PFSK-1 (cell line): Measurements from ENCODE around the gene PHACTR2.

Experiments used
- FOXP2 ChIP-seq: optimal IDR thresholded peaks from 2 replicates; pipeline ENCODE3; 2011; ENCODE audit warnings: borderline replicate concordance, control low read depth, inconsistent platforms; ENCODE audit not compliant: insufficient read depth; ENCODE audit errors: extremely low read length, extremely low read depth
- POLR2AphosphoS5 ChIP-seq: IDR thresholded peaks from 2 replicates; pipeline ENCODE4 v1.6.1; 2012; ENCODE audit warnings: low read depth, mild to moderate bottlenecking, control low read depth, low read length, moderate library complexity
- SIN3A ChIP-seq: IDR thresholded peaks from 2 replicates; pipeline ENCODE4 v1.6.1; 2012; ENCODE audit warnings: mild to moderate bottlenecking, low read length, moderate library complexity, borderline replicate concordance; ENCODE audit not compliant: insufficient read depth
- TAF1 ChIP-seq: IDR thresholded peaks from 2 replicates; pipeline ENCODE4 v1.6.1; 2012; ENCODE audit warnings: low read length, control low read depth, borderline replicate concordance; ENCODE audit not compliant: insufficient read depth
- TF ChIP-seq, protein P1 (sequence below), 2 experiments: IDR thresholded peaks; 2 replicates each; pipeline versions ENCODE4 v1.6.1 to v1.8.0; 2011 to 2012; ENCODE audit warnings: low read depth in 2 of 2, low read length in 2 of 2, control low read depth in 1 of 2, inconsistent platforms in 1 of 2, mild to moderate bottlenecking in 1 of 2, moderate library complexity in 1 of 2; ENCODE audit not compliant: insufficient read depth in 1 of 2

PHACTR2 gene

GRCh38 chr6:143864234-143864633 is 186.5 kb downstream of the PHACTR2 start, which contains the start of gene ZC2HC1B:
Gene ZC2HC1B, plus strand, starts transcription at chr6:143864474. Its CDS starts 66 bp downstream, at chr6:143864540.
- TF ChIP-seq SIN3A, result no peak
- no peak for TF ChIP-seq POLR2AphosphoS5
- TF ChIP-seq, protein P1, sequence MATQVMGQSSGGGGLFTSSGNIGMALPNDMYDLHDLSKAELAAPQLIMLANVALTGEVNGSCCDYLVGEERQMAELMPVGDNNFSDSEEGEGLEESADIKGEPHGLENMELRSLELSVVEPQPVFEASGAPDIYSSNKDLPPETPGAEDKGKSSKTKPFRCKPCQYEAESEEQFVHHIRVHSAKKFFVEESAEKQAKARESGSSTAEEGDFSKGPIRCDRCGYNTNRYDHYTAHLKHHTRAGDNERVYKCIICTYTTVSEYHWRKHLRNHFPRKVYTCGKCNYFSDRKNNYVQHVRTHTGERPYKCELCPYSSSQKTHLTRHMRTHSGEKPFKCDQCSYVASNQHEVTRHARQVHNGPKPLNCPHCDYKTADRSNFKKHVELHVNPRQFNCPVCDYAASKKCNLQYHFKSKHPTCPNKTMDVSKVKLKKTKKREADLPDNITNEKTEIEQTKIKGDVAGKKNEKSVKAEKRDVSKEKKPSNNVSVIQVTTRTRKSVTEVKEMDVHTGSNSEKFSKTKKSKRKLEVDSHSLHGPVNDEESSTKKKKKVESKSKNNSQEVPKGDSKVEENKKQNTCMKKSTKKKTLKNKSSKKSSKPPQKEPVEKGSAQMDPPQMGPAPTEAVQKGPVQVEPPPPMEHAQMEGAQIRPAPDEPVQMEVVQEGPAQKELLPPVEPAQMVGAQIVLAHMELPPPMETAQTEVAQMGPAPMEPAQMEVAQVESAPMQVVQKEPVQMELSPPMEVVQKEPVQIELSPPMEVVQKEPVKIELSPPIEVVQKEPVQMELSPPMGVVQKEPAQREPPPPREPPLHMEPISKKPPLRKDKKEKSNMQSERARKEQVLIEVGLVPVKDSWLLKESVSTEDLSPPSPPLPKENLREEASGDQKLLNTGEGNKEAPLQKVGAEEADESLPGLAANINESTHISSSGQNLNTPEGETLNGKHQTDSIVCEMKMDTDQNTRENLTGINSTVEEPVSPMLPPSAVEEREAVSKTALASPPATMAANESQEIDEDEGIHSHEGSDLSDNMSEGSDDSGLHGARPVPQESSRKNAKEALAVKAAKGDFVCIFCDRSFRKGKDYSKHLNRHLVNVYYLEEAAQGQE (IDR thresholded peaks at IDR 0.05; ENCODE audit: insufficient read depth in 1 of 2, low read depth in 2 of 2, low read length in 2 of 2), result no peak
- no peak for TF ChIP-seq TAF1
- TF ChIP-seq FOXP2, result no peak

DNA sequence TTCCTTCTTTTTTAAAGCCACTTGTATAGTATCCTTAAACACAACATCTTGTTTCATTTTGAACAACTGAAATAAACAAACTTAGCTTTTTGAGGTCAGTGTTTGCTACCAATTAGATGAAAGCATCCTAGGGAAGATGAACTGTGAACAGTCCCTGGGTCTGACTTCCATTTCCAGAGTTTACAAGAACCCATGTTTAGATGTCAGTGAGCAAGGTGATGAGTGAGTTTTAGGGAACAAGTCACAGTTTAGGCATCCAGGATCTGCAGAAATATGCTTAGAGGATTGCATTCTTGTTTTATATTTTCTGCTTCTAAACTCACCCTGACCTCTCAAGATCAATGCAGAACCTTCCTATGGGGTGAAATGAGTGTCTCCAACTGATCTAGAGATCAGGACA is 189.5 kb downstream of the PHACTR2 start:
- TF ChIP-seq FOXP2, result no peak
- no peak for TF ChIP-seq SIN3A
- no peak for TF ChIP-seq TAF1
- no peak for TF ChIP-seq POLR2AphosphoS5
- TF ChIP-seq, protein P1 (IDR thresholded peaks at IDR 0.05; ENCODE audit: insufficient read depth in 1 of 2, low read depth in 2 of 2, low read length in 2 of 2), result no peak

DNA sequence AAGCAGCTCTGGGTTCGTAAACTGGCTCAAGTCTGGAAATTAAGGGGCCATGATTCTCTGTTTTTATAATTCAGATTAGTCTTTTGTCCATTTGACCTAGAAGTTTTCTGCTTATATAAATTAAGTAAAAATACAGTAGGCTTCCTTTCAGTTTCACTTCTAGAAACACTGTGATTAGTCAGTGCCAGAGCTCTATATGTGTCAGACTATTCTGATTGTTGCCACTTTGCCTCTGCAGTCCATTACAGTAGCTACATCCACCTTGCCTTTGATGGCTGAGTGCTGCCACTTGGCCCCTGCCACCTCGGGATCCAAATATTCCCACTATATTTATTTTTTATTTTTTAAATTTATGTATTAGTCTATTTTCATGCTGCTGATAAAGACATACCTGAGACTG is 194.4 kb downstream of the PHACTR2 start:
- TF ChIP-seq POLR2AphosphoS5 (no peak), SIN3A (no peak), FOXP2 (no peak), TAF1 (no peak)
- TF ChIP-seq, protein P1 (IDR thresholded peaks at IDR 0.05; ENCODE audit: insufficient read depth in 1 of 2, low read depth in 2 of 2, low read length in 2 of 2), result no peak

GRCh38 chr6:143877584-143878271 is 200.0 kb downstream of the PHACTR2 start:
- TF ChIP-seq TAF1, result no peak
- no peak for TF ChIP-seq SIN3A

DNA sequence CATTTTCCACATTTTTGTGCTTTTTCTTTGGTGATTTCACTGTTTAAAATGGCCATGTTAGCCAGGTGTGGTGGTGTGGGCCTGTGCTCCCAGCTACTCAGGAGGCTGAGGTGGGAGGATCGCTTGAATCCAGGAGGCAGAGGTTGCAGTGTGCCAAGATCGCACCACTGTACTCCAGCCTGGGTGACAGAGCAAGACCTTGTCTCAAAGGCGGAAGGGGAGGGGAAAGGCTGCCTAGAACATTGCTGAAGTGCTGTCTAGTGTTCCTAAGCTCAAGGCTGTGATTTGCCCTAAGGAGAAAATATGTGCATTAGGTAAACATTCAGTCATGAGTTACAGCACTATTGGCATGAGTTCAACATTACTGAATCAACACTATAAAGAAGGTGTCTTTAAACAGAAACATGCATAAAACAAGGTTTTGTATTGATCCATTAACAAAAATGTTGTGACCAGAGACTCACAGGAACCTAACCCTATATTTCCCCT is 200.6 kb downstream of the PHACTR2 start:
- TF ChIP-seq FOXP2 (no peak), TAF1 (no peak), POLR2AphosphoS5 (no peak), SIN3A (no peak)
- TF ChIP-seq, protein P1 (IDR thresholded peaks at IDR 0.05; ENCODE audit: insufficient read depth in 1 of 2, low read depth in 2 of 2, low read length in 2 of 2), result no peak
